Ishikawa (cell line): ENCODE measurements around the gene MAN1A2.

Source experiments
- CEBPB ChIP-seq: IDR thresholded peaks from 2 replicates; pipeline ENCODE4 v1.6.1; 2012
- CREB1 ChIP-seq: IDR thresholded peaks from 2 replicates; pipeline ENCODE4 v1.6.1; 2012; ENCODE audit warnings: low read depth
- EGR1 ChIP-seq: IDR thresholded peaks from 2 replicates; pipeline ENCODE4 v1.6.1; 2012
- EP300 ChIP-seq: IDR thresholded peaks from 2 replicates; pipeline ENCODE4 v1.6.1; 2012; ENCODE audit warnings: borderline replicate concordance
- FOXM1 ChIP-seq: IDR thresholded peaks from 2 replicates; pipeline ENCODE4 v1.6.1; 2012; ENCODE audit warnings: low read depth, borderline replicate concordance
- NFIC ChIP-seq: IDR thresholded peaks from 2 replicates; pipeline ENCODE4 v1.6.1; 2012
- RAD21 ChIP-seq: IDR thresholded peaks from 2 replicates; pipeline ENCODE4 v1.6.1; 2012; ENCODE audit warnings: low read depth
- TAF1 ChIP-seq: IDR thresholded peaks from 2 replicates; pipeline ENCODE4 v1.6.1; 2012; ENCODE audit warnings: low read depth, mild to moderate bottlenecking
- TCF12 ChIP-seq: IDR thresholded peaks from 2 replicates; pipeline ENCODE4 v1.6.1; 2012; ENCODE audit warnings: low read depth
- TEAD4 ChIP-seq: IDR thresholded peaks from 2 replicates; pipeline ENCODE4 v1.6.1; 2012
- YY1 ChIP-seq: IDR thresholded peaks from 2 replicates; pipeline ENCODE4 v1.6.1; 2012; ENCODE audit warnings: low read depth
- ZBTB7A ChIP-seq: IDR thresholded peaks from 2 replicates; pipeline ENCODE4 v1.6.1; 2012; ENCODE audit warnings: low read depth
- TF ChIP-seq, protein P1 (sequence below): IDR thresholded peaks from 2 replicates; pipeline ENCODE4 v1.6.1; 2012
- TF ChIP-seq, protein P2 (sequence below): IDR thresholded peaks from 2 replicates; pipeline ENCODE4 v1.6.1; 2012
- TF ChIP-seq, protein P3 (sequence below): IDR thresholded peaks from 2 replicates; pipeline ENCODE4 v1.6.1; 2012; ENCODE audit warnings: low read depth, mild to moderate bottlenecking

The MAN1A2 gene

DNA sequence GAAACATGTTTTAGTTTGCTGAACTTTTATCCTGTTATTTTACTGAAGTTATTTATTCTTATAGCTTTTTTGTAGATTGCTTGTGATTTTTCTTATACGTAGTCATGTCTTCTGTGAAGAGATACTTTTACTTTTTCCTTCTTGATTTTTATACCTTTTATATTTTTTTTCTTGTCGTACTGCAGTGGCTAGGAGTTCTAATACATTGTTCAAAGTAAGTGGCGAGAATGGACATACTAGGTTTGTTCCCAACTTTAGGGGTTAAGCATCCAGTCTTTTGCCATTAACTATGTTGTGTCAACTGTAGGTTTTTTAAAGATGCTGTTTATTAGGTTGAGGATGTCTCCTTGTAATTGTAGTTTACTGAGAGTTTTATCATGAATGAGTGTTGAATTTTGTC, 36.3 kb downstream of the MAN1A2 start:
- no peak for TF ChIP-seq FOXM1
- TF ChIP-seq TCF12: no peak

DNA sequence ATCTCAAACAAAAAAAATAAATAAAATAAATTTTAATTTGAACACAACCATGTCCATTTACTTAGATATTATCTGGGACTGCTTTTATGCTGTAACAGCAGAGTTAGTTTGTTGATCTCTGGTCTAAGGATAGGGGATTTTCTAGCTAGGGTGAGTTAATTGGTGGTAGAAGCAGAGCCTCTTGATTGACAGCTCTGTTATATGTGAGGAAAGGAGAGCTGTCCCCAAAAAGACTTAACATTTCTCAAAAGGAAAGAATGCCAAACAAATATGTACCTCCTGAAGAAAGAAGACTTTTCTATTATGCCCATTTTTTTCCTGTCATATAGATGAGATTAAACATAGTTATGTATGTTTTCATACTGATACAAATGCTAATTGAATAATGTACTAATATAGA, 37.8 kb downstream of the MAN1A2 start:
- TF ChIP-seq EGR1: no peak
- no peak for TF ChIP-seq FOXM1
- TF ChIP-seq NFIC: no peak
- no peak for TF ChIP-seq EP300
- TF ChIP-seq, protein P1, sequence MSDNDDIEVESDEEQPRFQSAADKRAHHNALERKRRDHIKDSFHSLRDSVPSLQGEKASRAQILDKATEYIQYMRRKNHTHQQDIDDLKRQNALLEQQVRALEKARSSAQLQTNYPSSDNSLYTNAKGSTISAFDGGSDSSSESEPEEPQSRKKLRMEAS: no peak
- no peak for TF ChIP-seq ZBTB7A
- no peak for TF ChIP-seq TEAD4
- no peak for TF ChIP-seq TCF12
- no peak for TF ChIP-seq YY1
- TF ChIP-seq, protein P2, sequence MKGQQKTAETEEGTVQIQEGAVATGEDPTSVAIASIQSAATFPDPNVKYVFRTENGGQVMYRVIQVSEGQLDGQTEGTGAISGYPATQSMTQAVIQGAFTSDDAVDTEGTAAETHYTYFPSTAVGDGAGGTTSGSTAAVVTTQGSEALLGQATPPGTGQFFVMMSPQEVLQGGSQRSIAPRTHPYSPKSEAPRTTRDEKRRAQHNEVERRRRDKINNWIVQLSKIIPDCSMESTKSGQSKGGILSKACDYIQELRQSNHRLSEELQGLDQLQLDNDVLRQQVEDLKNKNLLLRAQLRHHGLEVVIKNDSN: no peak
- no peak for TF ChIP-seq RAD21
- no peak for TF ChIP-seq TAF1
- TF ChIP-seq CREB1: no peak

DNA sequence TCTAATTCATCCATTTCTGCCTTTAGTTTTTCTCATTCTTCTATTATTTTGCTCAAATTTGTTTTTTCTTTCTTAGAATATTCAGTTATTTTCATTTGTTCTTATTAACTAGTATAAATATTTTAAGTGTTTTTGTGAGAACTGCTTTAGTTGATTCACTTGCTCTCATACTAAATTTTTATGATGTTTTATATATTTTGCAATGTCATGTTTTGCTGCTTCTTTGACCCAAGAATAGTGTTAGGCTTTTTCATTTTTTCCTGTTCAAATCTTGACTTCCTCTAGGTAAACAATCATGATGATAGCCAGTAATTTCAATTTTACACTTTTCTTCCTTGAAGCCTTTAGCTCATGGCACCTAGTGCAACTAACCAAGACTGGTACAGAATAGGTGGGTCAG, 45.2 kb downstream of the MAN1A2 start:
- TF ChIP-seq ZBTB7A (no peak), NFIC (no peak)

DNA sequence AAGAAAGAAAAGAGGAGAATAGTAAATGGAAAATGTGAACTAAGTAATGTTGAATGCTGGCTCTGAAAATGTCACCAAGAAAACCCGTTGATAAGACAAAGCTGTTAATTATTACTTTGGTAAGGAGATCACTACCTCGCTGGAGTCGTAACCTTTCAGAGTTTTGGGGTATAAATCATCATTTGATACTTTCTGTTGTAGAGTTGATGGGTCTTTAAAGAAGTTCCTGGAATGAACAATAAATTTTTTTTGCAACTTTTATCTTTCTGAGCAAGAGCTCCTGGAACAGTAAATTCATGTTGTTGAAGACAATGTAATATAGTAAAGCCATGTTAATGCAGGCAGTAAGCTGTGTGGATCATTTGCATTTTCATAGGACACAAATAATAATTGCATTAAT, 46.2 kb downstream of the MAN1A2 start:
- no peak for TF ChIP-seq EGR1
- no peak for TF ChIP-seq TAF1
- TF ChIP-seq TEAD4: no peak
- no peak for TF ChIP-seq FOXM1
- TF ChIP-seq TCF12: no peak
- TF ChIP-seq, protein P1: no peak
- TF ChIP-seq RAD21: no peak
- TF ChIP-seq CREB1: no peak
- no peak for TF ChIP-seq YY1
- TF ChIP-seq NFIC: no peak
- TF ChIP-seq ZBTB7A: no peak
- TF ChIP-seq, protein P2: no peak
- no peak for TF ChIP-seq CEBPB
- TF ChIP-seq EP300: no peak
- TF ChIP-seq, protein P3, sequence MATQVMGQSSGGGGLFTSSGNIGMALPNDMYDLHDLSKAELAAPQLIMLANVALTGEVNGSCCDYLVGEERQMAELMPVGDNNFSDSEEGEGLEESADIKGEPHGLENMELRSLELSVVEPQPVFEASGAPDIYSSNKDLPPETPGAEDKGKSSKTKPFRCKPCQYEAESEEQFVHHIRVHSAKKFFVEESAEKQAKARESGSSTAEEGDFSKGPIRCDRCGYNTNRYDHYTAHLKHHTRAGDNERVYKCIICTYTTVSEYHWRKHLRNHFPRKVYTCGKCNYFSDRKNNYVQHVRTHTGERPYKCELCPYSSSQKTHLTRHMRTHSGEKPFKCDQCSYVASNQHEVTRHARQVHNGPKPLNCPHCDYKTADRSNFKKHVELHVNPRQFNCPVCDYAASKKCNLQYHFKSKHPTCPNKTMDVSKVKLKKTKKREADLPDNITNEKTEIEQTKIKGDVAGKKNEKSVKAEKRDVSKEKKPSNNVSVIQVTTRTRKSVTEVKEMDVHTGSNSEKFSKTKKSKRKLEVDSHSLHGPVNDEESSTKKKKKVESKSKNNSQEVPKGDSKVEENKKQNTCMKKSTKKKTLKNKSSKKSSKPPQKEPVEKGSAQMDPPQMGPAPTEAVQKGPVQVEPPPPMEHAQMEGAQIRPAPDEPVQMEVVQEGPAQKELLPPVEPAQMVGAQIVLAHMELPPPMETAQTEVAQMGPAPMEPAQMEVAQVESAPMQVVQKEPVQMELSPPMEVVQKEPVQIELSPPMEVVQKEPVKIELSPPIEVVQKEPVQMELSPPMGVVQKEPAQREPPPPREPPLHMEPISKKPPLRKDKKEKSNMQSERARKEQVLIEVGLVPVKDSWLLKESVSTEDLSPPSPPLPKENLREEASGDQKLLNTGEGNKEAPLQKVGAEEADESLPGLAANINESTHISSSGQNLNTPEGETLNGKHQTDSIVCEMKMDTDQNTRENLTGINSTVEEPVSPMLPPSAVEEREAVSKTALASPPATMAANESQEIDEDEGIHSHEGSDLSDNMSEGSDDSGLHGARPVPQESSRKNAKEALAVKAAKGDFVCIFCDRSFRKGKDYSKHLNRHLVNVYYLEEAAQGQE: no peak

DNA sequence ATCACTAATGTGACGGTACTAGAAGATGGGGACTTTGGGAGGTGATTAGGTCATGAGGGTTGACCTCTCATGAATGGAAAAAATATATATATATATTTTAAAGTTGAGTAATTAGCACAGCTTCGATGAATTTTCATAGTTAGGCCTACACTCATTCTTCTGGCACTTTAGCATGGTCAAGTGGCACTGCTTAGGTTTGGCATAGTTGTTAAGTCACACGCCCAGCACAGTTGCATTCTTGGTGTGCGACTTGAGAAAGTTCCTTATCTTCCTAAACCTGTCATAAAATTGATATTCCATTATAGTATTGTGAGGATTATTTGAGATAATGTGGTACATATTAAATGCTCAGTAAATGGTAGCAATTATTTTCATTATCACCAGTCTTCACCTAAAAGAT, 47.7 kb downstream of the MAN1A2 start:
- TF ChIP-seq, protein P3: no peak
- TF ChIP-seq, protein P2: no peak
- no peak for TF ChIP-seq EP300

DNA sequence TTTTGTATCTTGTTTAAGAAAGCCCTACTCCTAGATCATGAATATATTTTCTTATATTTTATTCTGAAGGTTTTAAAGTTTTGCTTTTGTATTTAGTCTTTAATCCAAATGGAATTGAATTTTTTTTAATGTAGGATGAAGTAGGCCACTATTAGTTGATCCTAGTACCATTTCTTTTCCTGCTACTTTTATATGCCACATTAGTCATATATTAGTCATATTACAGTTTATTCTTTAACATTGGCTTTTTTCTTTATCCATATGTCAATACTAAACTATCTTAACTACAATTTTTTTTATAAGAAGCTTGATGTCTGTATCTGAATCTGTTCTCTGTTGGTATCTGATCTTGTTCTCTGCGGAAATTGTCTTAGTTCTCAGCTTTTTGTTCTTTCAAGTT, 48.8 kb downstream of the MAN1A2 start:
- TF ChIP-seq FOXM1: no peak
- no peak for TF ChIP-seq NFIC
- no peak for TF ChIP-seq CEBPB
- no peak for TF ChIP-seq ZBTB7A
- TF ChIP-seq EGR1: no peak
- TF ChIP-seq, protein P3: no peak
- no peak for TF ChIP-seq TAF1
- no peak for TF ChIP-seq RAD21
- no peak for TF ChIP-seq CREB1
- no peak for TF ChIP-seq YY1
- TF ChIP-seq, protein P2: no peak
- no peak for TF ChIP-seq TCF12
